ENCODE data around the gene VASH2. TPM values are rescaled to one million over a fixed set of nuclear protein-coding genes. Genes with fewer than 3 reads are reported as not detected.
"Not testable (repeated sequence)": the region's sequence is repeated elsewhere in the genome, so short reads cannot be mapped to it uniquely, and the experiment has no call there.

The VASH2 gene
- total RNA-seq, 2 donors from 2014 or later, result 1.6 TPM; not detected in 1

DNA sequence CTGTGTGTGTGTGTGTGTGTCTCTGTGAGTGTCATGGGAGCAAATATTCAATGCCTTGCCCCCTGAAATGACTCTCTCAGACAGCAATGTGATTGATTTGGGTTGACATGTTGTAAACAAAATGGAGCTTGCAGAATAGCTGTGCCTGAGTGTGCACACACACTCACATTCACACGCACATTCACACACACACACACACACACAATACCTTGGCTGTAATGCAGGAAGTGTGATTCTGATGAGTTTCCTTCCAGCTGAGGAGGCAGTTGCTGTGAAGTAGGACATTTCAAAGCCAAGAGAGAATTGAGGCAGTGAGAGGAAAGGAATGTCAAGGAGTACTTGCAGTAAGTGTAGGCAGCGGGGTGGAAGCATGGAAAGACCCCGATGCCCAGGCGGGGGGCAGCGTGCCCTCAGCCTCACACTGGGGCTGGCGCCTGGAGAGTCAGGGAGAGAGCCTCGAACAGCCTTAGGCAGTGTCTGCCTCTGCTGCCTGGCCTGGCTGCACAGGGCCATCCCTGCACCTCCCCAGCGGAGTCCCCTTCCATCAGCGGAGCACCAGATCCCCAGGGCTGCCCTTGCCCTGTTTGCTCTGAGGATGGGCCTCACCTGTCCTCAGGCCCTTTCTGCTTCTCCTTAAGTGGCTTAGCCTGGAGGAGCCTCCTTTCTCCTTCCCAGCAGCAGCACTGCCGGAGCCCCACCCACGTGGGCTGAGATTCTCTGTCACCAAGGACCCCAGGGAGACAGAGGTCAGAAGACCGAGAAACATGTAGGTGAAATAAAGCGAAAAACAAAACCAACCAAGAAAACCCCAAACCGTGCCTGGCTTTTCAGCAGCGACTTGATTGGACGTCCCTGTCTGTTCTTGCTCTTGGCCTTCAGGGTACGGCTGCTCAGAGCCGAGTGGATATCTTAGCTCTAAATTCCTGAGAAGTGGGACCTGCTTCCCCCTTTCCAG, 9.2 kb downstream of the VASH2 start:
- no peak overlapping the region for H3K4me3 ChIP-seq
- no peaks in the 10 kb centered on the region for H3K4me1 ChIP-seq
- H3K9me3 ChIP-seq, result no peaks in the 10 kb centered on the region
- H3K36me3 ChIP-seq (replicated peaks in 1 of 2; ENCODE audit: insufficient read depth in 1 of 2, low read depth in 2 of 2), result no peaks in the 10 kb centered on the region
- intact Hi-C loops (cut with DNase I), result no loop called here
- H3K27me3 ChIP-seq, result no peaks in the 10 kb centered on the region
- ATAC-seq (no peak), DNase-seq (no peak)
- no peak for TF ChIP-seq POLR2A (IDR thresholded peaks at IDR 0.05)
- TF ChIP-seq, protein P1, sequence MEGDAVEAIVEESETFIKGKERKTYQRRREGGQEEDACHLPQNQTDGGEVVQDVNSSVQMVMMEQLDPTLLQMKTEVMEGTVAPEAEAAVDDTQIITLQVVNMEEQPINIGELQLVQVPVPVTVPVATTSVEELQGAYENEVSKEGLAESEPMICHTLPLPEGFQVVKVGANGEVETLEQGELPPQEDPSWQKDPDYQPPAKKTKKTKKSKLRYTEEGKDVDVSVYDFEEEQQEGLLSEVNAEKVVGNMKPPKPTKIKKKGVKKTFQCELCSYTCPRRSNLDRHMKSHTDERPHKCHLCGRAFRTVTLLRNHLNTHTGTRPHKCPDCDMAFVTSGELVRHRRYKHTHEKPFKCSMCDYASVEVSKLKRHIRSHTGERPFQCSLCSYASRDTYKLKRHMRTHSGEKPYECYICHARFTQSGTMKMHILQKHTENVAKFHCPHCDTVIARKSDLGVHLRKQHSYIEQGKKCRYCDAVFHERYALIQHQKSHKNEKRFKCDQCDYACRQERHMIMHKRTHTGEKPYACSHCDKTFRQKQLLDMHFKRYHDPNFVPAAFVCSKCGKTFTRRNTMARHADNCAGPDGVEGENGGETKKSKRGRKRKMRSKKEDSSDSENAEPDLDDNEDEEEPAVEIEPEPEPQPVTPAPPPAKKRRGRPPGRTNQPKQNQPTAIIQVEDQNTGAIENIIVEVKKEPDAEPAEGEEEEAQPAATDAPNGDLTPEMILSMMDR (IDR thresholded peaks at IDR 0.05), result no peak
- WGBS, 2 donors, result 74 to 77% methylated on average over 16 to 18 of the region's 18 CpGs
- H3K27ac ChIP-seq, result no peak overlapping the region

DNA sequence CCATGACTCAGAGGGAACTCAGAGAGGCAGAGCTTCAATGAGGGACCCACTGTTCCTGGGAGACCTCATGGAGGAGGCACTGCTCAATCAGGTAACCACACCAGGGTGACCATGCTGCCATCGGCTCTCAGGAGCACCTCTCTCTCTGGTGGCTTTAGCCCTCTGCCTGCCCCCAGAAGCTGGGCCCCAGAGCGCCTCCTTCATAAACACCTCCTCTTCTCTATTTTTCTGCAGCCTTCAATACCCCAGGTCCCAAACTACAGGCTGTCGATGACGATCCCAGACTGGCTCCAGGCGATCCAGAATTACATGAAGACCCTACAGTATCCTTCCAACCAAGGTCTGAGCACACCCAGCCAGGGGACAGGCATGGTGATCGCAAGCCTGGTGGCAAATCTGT, 10.6 kb downstream of the VASH2 start:
- Histone ChIP-seq H3K27ac (no peak overlapping the region), H3K4me1 (no peaks in the 10 kb centered on the region), H3K36me3 (replicated peaks in 1 of 2; ENCODE audit: insufficient read depth in 1 of 2, low read depth in 2 of 2) (no peaks in the 10 kb centered on the region), H3K9me3 (no peaks in the 10 kb centered on the region), H3K4me3 (no peak overlapping the region), H3K27me3 (no peaks in the 10 kb centered on the region)
- TF ChIP-seq POLR2A (IDR thresholded peaks at IDR 0.05), result no peak
- DNase-seq (no peak), ATAC-seq (no peak)
- intact Hi-C loops (cut with DNase I), result no loop called here
- 84 to 89% methylated on average over 4 to 6 of the region's 6 CpGs for WGBS, 2 donors

DNA sequence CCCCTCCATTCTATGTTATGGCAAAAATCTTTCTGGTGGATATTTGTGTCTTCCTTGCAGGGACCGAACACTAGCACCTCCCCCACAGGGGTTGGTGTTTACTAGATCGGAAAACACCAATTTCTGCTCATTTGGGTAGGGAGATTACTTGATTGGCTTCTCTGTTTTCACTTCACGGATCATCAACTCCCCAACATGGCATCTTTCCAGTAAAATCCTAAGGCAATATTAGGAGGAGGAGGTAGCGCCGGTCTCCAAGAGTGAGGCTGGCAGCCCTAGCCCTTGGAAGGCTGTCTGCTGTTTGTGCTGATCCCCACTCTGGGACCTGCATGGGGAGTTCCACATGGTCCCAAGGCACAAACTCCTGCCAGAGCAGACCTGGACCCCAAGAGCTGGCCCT, 12.2 kb downstream of the VASH2 start:
- Histone ChIP-seq H3K27me3 (no peaks in the 10 kb centered on the region), H3K36me3 (replicated peaks in 1 of 2; ENCODE audit: insufficient read depth in 1 of 2, low read depth in 2 of 2) (no peaks in the 10 kb centered on the region), H3K9me3 (no peaks in the 10 kb centered on the region), H3K27ac (no peak overlapping the region), H3K4me3 (no peak overlapping the region), H3K4me1 (no peaks in the 10 kb centered on the region)
- ATAC-seq (no peak), DNase-seq (no peak)
- TF ChIP-seq, protein P1 (IDR thresholded peaks at IDR 0.05), result no peak
- TF ChIP-seq POLR2A (IDR thresholded peaks at IDR 0.05), result no peak
- 81 to 87% methylated on average over 5 of the region's 5 CpGs for WGBS, 2 donors
- intact Hi-C loops (cut with DNase I), result no loop called here

DNA sequence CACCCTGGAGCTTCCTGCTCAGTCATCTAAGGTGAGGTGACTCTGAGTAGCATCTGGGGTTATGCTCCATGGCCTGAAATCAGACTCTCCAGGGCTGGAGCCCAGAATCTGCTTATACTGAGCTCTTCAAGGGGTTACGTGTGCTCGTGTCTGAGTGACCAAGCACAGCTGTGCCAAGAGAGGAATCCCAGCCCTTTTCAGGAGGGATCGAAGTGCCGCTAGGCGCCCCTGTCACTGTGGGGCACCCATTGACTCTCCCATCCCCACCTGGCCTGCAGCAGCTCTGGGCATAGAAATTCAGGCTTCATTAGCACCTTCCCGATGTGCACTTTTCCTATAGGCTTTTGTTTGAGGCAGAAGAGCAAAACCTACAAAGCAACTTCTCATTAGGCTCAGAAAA, 13.8 kb downstream of the VASH2 start:
- H3K36me3 ChIP-seq (replicated peaks in 1 of 2; ENCODE audit: insufficient read depth in 1 of 2, low read depth in 2 of 2), result no peaks in the 10 kb centered on the region
- no peak overlapping the region for H3K27ac ChIP-seq
- WGBS, 2 donors, result 87 to 95% methylated on average over 2 to 6 of the region's 6 CpGs
- no peak for TF ChIP-seq POLR2A (IDR thresholded peaks at IDR 0.05)
- TF ChIP-seq, protein P1 (IDR thresholded peaks at IDR 0.05), result no peak
- no peak for DNase-seq
- intact Hi-C loops (cut with DNase I), result no loop called here
- H3K4me1 ChIP-seq, result no peaks in the 10 kb centered on the region
- ATAC-seq, result no peak
- no peak overlapping the region for H3K4me3 ChIP-seq
- H3K9me3 ChIP-seq, result no peaks in the 10 kb centered on the region
- H3K27me3 ChIP-seq, result no peaks in the 10 kb centered on the region

DNA sequence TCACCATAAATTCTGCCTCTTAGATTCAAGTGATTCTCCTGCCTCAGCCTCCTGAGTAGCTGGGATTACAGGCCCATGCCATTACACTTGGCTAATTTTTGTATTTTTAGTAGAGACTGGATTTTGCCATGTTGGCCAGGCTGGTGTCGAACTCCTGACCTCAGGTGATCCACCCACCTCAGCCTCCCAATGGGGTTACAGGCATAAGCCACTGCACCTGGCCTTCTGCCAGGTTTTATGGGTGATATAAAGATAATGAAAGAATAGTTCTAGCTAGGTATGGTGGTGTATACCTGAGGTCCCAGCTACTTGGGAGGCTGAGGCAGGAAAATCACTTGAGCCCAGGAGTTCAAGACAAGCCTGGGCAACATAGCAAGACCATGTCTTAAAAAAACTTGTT, 14.7 kb downstream of the VASH2 start:
- WGBS, 2 donors, result 93 to 94% methylated on average over 1 of the region's 1 CpG
- H3K36me3 ChIP-seq (replicated peaks in 1 of 2; ENCODE audit: insufficient read depth in 1 of 2, low read depth in 2 of 2), result not testable (repeated sequence)

More for the DNA sequence above, 14.7 kb downstream of the VASH2 start:
- H3K27me3 ChIP-seq; H3K4me3 ChIP-seq; H3K9me3 ChIP-seq; H3K27ac ChIP-seq; H3K4me1 ChIP-seq; ATAC-seq; DNase-seq; intact Hi-C loops (cut with DNase I): not testable (repeated sequence)
